ENCODE data around the gene REL.
"Not testable (repeated sequence)": the region's sequence is repeated elsewhere in the genome, so short reads cannot be mapped to it uniquely, and the experiment has no call there.

Gene REL

DNA sequence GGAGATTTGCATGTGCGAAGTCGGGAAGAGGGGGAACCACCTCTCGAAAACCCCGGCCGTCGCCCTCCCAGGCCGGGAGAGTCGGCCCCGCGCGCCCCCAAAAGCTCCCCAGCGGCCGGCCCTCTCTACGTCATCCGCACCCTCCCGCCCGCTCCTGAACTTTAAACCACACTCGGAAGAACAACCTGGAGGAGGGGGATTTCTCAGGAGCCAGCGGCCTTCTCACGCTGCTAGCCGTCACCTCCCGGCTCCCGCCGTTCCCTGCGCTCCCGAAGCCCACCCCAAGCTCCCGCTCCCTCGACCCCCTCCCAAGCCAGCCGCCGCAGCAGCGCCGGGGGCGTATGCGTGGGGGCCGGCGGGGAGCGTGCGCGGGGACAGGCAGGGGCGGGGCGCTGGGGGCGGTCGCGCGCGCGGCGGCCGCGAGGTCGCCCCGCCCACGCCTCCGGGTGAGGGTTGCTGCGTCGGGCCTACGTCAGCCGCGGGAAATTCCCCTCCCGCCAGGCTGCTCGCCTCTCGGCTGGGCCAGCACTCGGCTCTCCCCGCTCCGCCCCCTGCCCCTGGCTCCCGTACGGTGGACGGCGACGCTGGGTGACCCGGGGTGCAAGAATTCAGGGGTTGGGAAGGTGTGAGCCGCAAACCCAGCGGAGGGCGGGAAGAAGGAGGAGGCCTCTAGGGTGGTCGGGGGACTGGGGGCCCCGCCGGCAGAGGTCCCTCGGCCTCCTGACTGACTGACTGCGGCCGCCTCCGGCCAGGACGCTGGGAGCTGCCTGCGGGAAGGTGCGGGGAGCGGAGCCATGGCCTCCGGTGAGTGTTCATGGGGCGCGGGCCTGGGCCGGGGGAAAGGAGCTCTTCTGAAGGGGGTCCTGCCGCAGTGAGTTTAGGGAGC, at the start of gene REL:
TSS of gene REL (plus strand) at position 528 of the 886 bp plus-strand sequence. CDS start at position 795, 267 bp downstream.
- DNase-seq = peak; percentile 93

DNA sequence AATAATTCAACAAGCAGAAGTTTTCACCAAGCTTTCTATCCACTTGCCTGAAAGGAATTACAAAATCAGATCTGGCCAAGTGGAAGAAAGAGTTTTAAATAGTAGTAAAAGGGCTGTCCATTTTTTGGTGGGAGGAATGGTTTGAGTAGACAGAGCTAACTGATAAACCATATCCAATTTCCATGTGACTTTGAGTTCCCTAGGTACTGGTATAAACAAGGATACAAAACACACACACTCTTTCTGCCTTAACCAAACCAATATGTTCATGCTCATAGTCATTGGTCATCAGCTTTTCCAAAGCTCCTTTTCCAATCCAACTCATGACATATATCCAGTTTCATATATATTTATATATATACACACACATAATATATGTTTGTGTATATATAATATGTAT, 49.5 kb upstream of the REL start:
- DNase-seq = no peak

DNA sequence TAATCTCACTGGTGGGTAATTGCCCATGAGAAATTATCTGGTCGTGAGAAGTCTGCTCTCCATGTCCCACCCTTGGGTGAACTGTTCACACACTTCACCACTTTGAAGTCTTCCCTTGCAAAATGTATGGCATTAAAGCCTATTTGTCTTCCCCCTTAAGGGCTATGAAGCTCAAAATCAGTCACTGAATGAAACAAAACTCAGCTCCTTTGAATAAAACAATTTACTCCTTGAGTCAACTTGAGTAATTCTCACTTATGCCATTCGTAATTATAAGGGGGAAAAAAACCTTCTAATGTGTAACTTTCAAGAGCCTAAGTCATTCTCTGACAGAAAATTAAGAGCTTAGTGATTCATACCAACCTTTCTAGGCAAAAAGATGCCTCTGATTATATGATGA, 48.8 kb upstream of the REL start:
- DNase-seq = no peak

DNA sequence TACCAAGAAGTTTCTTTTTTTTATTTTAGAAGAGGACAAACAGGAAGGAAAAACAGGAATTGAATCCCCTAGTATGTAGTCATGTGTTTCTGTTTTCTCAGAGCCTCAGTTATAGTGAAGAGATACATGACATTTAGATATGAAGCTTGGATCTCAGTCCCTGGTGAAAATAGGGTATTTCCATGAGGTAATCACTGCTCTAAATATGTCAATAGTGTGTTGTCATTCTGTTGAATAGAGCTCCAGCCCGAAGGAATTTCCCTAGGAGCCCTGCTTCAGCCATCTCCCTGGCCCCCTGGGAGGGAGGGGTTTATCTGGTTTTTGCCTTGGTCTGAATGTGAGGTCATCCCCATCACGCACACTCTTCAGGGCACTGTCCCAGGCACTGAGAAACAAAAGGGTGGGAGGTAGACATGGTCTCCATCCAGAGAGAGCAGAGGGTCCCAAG, 47.1 kb upstream of the REL start:
- no peak for DNase-seq

DNA sequence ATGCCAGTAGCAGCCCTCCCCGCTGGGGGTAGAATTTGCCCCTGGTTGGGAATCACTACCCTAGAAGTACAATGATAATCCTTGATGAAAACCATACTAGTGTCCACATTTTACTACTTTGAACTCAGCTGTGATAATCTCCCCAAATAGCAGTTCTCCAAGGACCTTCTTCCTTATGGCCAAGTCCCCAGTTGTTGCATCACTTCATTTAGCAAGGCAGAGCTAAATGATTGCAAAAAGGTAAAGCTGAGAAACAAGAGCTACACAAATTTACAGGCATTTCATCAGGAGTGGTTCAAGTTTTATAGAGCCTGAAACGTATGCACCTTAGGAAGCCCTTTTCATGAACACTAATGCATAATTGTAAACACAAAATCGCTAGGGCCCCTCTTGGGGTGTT, 44.9 kb upstream of the REL start:
- no peak for DNase-seq

DNA sequence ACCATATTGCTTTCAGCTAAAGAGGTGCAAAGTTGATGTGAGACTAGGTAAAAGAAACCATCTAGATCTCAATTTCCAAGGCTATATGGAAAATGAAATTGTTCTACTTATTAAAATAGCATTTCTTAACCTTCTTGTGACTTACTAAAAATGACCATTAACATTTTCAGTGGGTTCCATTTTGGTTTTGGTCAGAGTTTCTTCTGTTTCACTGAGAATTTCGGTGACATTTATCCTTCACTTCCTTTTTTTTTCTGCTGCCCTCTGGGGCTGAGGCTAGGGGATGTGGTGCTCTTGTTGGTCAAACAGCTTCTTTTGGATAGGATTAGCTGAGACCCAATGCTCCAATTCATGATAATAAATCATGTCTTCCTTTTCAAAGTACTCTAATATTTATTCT, 44.3 kb upstream of the REL start:
- DNase-seq = no peak

DNA sequence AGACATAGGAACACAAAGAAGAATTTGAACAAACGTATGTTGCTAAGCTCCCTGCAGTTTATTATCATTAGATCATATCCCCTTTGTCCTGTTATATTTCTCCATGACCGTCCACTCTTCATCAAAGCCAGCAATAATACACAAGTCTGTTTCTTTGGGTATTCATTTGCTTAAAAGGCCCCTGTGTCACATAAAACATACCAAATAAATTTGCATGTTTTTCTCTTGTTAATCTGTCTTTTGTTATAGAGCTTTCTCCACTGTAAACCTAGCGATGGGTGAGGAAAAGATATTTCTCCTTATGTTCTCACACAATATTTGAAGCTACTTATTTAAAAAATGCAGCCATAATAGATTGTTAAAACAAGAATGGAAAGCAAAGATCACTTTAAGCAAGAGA, 42.9 kb upstream of the REL start:
- DNase-seq = no peak

DNA sequence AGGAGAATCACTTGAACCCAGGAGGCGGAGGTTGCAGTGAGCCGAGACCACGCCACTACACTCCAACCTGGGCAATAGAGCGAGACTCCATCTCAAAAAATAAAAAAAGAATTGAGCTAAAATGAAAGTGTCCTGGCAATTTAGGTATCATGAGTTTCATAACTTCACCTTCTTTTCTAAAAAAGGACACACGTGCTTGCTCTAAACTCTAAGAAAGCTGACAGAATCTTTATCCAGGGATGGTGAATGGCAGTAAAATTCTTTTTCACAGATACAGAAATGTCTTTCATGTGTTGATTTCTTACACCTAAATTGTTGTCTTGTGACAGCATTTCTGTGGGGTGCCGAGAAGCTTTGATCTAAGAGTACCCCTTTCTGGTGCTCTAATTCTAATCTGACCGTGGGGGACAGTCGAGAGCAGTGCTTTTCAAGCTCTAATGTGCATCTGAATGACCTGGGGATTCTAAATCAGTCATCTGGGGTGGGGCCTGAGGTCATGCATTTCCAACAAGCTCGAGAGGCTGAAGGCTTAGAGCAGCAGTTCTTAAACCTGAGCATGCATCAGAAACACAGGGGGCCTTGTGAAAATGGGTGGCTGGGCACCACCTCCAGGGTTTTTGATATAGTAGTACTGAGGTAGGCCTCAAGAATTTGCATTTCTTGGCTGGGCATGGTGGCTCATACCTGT, 42.1 kb upstream of the REL start:
- no peak for DNase-seq

DNA sequence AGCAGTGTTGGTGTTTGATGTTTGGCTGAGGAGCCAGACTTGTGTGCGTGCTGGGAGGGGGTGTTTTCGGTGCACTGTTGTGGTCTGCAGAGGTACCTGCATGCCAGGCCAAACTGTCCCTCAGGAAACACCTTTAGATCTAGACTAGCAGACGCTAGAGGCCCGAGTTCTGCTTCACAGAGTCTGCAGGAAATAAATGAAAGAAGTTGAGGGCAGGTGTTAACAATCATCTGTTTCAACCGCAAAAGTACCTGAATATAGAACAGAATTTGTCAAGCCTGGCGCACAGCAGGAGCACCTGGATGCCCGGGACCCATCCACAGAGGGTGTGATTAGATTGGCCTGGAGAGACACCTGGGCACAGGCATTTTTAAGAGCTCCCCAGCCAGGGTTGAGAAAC, 40.5 kb upstream of the REL start:
- DNase-seq = no peak

DNA sequence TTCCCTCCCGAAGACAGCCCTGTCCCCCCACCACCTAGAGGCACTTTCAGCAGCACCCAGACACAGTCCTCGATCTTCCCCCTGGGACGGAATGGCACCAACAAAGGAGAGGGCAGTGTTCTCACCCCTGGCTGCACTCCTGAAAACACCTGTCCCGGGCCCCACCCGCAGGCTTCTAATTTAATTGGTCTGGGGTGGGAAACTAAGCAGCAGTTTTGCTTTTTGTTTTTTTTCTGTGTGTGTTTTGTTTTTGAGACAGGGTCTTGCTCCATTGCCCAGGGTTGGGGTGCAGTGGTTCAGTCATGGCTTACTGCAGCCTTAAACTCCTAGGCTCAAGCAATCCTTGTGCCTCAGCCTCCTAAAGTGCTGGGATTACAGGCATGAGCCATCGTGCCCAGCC, 38.4 kb upstream of the REL start:
- no peak for DNase-seq

DNA sequence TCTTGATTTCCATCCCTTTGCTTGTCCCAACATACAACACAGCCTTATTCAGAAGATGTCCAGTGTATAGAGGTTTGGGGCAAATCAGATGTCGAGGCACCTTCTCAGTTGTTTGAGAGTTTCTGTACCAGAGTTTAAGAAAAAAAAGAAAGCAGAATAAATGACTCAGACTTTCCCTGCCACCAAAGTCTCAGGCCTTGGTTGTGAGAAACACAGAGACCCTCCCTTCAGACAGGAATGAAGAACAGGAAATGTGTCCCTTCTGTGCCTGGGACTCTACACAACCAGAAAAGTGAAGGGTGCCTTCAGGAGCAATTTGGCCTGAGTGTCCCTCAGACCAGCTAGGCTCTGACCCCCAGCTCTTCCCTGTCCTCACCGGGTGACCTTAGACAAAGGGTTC, 37.3 kb upstream of the REL start:
- no peak for DNase-seq

DNA sequence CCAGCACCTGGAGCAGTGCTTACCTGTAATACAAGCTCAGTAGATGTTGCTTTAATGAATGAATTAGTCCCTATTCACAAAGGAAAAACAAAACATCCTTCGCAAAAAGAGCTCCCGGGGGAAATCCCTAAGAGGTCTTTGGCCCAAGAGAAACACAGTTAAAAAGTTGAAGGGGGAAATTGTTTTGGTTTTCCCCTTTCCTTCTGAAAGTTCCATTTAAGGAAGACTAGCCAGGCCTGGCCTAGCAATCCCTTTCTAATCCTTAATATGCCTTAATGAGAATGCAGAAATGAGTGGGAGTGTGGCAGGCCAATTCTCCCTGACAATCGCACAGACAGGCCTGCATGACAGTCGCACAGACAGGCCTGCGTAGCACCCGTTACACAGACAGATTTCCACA, 33.5 kb upstream of the REL start:
- DNase-seq = no peak

DNA sequence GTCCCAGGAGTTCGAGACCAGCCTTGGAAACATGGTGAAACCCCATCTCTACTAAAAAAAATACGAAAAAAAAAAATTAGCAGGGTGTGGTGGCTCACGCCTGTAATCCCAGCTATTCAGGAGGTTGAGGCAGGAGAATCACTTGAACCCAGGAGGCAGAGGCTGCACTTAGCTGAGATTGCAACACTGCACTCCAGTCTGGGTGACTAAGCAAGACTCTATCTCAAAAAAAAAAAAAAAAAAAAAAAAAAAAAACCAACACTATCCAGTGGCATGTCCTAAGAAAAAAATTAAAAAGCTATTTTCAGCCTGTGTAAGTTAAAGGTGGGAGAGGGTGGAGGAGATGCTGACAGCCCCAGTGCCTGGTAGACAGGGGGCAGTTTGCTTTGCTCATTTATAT, 32.2 kb upstream of the REL start:
- no peak for DNase-seq

DNA sequence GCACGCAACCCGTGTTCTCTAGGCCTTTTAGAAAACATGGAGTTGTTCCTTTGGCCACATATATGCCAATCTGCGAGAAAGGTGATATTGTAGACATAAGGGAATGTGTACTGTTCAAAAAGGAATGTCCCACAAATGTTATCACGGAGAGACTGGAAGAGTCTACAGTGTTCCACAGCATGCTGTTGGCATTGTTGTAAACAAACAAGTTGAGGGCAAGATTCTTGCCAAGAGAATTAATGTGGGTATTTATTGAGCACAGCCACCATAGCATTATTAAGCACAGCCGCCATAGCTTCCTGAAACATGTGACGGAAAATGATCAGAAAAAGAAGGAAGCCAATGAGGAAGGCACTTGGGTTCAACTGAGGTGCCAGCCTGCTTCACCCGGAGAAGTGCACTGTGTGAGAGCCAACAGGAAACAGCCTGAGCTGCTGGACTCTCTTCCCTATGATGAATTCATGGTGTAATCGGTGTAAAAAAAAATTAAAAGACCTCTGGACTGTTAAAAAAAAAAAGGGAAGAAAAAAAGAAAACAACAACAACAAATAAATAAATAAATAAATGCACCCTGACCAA, 29.0 kb upstream of the REL start:
- no peak for DNase-seq

DNA sequence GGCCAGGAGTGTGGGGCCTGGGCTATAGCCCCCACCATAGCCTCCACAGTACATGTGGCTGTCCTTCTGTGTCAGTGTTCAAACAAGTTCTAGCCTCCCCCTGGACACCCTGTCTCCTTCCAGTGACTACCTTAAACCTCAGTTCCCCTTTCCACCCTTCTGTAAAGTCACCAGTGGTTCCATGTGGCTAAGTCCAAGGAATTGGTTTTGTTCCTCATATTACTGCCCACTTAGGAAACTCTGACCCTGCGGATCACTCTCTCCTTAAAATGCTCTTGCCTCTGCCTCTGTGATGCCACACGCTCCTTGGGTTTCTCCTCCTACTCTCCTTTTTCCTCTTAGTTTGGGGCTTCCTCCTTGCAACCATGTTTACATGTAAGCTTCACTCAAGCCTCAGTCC, 27.8 kb upstream of the REL start:
- DNase-seq = no peak

DNA sequence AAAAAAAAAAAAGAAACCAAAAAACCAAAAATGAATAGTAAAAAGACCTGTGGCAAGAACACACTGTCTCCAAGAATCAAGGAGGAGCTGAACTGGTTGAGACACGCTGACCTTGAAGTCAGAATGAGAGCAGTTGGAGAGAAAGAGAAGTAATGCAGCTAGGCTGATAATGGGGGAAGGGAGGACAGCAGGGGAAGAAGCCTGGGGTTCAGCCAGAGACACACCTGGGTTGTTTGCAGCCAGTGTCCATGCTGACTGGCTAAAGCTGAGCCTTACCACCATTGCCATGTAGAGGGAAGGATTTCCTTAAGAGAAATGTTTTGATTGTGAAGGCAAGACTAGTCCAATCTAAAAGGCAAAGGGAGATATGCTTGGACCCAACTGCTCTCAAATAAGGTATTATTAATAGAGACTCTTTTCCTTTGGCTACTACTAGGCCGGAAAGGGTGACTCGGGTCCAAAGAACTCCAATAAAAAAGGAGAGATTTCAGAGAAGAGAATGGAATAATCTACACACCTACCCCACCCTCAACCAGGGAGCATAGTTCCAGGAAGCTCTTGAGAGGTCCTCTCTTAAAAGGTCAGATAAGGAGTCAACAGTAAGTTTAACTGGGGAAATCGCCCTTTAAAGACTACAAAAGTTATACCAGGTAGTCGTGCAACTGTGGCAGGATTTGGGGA, 25.2 kb upstream of the REL start:
- no peak for DNase-seq

DNA sequence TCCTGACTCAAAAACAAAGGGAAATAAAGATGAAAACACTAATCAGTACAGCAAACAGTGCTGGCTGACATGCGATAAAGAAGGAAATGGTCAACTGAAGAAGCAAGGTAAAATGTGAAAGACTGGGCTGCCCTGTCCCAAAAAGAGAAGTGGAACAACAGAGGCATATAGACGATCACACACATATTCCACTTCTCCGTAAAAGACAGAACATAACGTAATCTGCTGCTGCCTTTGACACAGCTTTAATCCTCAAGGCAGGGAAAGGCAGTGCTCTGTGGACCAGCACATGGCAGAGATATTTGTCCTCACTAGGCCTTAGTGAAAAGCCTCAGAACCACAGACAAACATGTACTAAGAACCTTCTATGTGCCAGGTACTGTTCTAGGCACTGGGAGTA, 24.3 kb upstream of the REL start:
- DNase-seq = no peak

DNA sequence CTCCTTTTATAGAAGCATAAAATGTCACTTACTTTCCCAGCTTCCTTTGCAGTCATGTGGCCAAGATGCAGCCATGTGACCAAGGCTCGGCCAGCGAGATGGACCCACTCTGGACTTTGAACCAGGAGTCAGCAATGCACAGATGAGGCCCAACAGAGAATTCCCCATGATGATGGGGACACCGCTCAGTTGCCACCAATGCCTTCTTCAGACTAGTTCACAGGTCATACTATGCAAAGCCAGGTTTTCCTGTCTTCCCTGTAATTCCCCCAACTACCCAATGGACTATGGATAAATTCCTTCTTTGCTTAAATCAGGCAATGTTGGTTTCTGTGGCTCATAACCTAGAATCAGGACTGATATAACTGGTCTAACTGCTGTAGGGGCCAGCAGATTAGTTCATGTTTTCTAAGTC, 22.5 kb upstream of the REL start:
- peak; percentile 3 for DNase-seq

DNA sequence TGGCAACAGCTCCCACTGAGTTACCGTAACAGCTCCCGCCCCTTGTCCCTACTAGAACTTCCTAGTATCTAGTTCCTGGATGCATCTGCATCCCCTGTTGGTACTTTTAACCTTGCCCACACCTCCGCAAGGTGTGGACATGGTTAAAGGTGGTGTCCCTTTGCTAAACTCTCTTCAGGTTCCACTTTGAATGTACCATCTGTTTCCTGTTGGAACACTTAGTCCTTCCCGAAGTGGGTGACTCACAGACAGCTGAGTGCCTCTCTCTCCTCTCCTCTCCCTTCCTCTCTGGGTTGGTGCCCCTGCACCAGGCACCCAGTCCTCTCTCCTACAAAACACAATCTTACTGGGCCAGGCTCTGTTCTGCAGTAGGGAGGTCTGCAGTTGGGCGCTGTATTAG, 19.6 kb upstream of the REL start:
- DNase-seq = no peak

DNA sequence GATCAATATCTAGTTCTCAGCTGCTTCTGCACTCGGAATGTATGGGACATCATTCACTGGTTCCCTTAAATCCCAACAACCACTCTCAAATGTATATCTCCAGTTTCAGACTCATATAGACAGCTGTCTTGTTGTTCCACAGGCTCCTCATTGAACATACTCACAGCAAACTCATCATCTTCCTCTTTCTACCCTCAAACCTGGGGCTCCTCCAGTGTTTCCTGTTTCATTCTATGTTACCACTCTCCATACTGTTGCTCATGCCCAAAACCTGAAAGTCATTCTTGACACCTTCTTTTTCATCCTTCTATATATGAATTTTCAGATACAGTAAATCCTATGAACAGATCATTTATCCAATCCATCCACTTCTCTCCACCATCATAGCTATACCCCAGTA, 18.7 kb upstream of the REL start:
- no peak for DNase-seq

DNA sequence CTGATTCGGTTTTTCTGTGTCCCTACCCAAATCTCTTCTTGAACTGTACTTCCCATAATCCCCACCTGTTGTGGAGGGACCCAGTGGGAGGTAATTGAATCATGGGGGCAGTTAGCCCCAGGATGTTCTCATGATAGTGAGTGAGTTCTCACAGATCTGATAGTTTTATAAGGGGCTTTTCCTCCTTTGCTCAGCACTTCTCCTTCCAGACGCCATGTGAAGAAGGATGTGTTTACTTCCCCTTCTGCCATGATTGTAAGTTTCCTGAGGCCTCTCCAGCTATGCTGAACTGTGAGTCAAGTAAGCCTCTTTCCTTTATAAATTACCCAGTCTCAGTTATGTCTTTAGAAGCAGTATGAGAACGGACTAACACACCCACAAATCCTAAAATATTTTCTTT, 16.0 kb upstream of the REL start:
- DNase-seq = not testable (repeated sequence)

DNA sequence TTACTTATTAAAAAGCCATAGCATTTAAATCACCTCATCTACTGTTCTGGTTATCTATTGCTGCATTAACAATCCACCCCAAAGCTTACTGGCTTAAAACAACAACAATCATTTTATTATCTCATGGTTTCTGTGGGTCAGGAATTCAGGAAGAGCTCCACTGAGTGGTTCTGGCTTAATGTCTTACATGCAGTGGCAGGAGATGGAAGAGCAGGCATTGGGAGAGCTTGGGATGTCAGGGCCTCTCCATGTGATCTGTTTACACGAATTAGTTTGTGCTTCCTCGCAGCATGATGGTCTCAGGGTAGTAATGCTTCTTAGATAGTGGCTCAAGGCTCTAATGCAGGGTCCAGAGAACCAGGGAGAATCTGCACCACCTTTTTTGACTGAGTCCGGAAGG, 14.4 kb upstream of the REL start:
- DNase-seq = no peak

DNA sequence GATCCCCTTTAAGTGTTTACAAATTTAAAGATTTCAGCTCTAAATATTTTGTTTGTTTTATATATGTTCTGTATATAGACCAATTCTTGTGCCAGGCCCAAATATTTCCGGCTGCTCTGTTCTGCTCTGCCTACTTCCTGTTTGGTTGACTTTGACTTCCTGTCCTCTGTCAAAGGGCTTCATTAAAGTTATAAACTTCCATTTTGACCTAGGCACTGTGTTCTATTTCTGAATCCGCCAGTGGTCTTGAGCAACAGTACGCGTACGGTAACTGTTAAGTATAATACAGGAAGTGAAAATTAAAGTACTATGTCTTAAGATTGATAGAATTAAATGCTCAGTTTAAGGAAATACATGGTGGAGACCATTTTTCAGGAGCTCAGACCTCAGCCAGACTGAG, 13.5 kb upstream of the REL start:
- DNase-seq = no peak

Measured in stimulated activated CD8-positive, alpha-beta memory T cell treated with anti-CD3 and anti-CD28 coated beads, Interleukin-4, amount 100 ng/mL, for 48 hours (primary cell).